K562 (cell line): ENCODE data around the gene FAF2. TPM values are rescaled to one million over a fixed set of nuclear protein-coding genes. Genes with fewer than 3 reads are reported as not detected.

ENCODE experiments used
- ATAC-seq: fragments of 200-7000 bp; cut with Tn5 transposase; 3 replicates; pipeline ENCODE4 v1.9.1; 2020; ENCODE audit warnings: moderate library complexity
- BruUV-seq: library from RNA; stranded (reverse); fragments of 400-500 nt; replicated peaks from 2 replicates; lab custom pipeline; 2021; lab: Mats Ljungman, UMichigan
- CTCF ChIA-PET: fragments of 300-600 bp; formaldehyde crosslinking; extraction: SDS; loops from one replicate; lab custom pipeline; 2021; ENCODE audit warnings: low intra/inter-chr PET ratio; lab: Yijun Ruan, JAX
- POLR2A ChIA-PET: fragments of 300-600, 350-650 bp; sonication (Branson Sonifier 250); formaldehyde crosslinking; extraction: SDS; loops from one replicate; lab custom pipeline; 2021; ENCODE audit warnings: antibody characterized with exemption, inconsistent platforms; lab: Yijun Ruan, JAX
- DNase-seq, 4 experiments: peaks; one replicate each; pipeline versions ENCODE4 v3.0.0 to v3.0.0-alpha.2; 2011 to 2018; ENCODE audit warnings: low spot score in 3 of 4, mixed read lengths in 3 of 4; ENCODE audit errors: extremely low read depth in 1 of 4
- FAIRE-seq: peaks from 2 replicates; lab custom pipeline; 2011; peaks lifted over from hg19 to GRCh38; lab: Jason Lieb, UNC
- H2AFZ ChIP-seq: 2 replicates; pipeline ENCODE4 v1.6.0; 2011; ENCODE audit warnings: low read depth, low read length, control low read depth, inconsistent platforms
- H3K27ac ChIP-seq: fragments of 200-600 bp; 3 replicates; pipeline ENCODE4 v1.8.0; 2011; ENCODE audit warnings: low read depth, mild to moderate bottlenecking, control low read depth, inconsistent platforms, low read length, moderate library complexity, mixed read lengths; ENCODE audit errors: extremely low read depth
- H3K27me3 ChIP-seq, 2 experiments: fragments of 300-600 bp in 1 of 2; 2 replicates in 1 of 2; 3 replicates in 1 of 2; pipeline versions ENCODE4 v1.6.0 to v1.8.0; 2011; ENCODE audit warnings: inconsistent platforms in 2 of 2, low read length in 2 of 2, mild to moderate bottlenecking in 1 of 2, mixed read lengths in 1 of 2, moderate library complexity in 1 of 2; ENCODE audit not compliant: control insufficient read depth in 2 of 2, insufficient read depth in 2 of 2
- H3K36me3 ChIP-seq: fragments of 300-600 bp; 3 replicates; pipeline ENCODE4 v1.8.0; 2011; ENCODE audit warnings: mild to moderate bottlenecking, low read length, inconsistent platforms; ENCODE audit not compliant: control insufficient read depth, insufficient read depth
- H3K4me1 ChIP-seq, 2 experiments: fragments of 200-600 bp in 1 of 2; replicated peaks in 1 of 2; 2 replicates in 1 of 2; 3 replicates in 1 of 2; pipeline versions ENCODE4 v1.5.1 to v1.8.0; 2011; ENCODE audit warnings: inconsistent platforms in 2 of 2, low read length in 2 of 2, mild to moderate bottlenecking in 1 of 2, mixed read lengths in 1 of 2, moderate library complexity in 1 of 2; ENCODE audit not compliant: control insufficient read depth in 2 of 2, insufficient read depth in 2 of 2
- H3K4me2 ChIP-seq: 2 replicates; pipeline ENCODE4 v1.6.1; 2011; ENCODE audit warnings: low read length, control low read depth, inconsistent platforms, mixed read lengths; ENCODE audit not compliant: insufficient read depth
- H3K4me3 ChIP-seq: fragments of 200-600 bp; sonication (generic), shearing (Covaris generic); 2 replicates; pipeline ENCODE4 v1.5.1; 2016; ENCODE audit warnings: control low read depth, inconsistent platforms
- H3K79me2 ChIP-seq: fragments of 200-600 bp; 3 replicates; pipeline ENCODE4 v1.8.0; 2011; ENCODE audit warnings: low read length, inconsistent platforms; ENCODE audit not compliant: control insufficient read depth, insufficient read depth
- H3K9ac ChIP-seq, 2 experiments: 2 replicates each; pipeline versions ENCODE4 v1.6.0 to v1.6.1; 2011; ENCODE audit warnings: low read depth in 2 of 2, low read length in 2 of 2, control low read depth in 1 of 2, inconsistent platforms in 1 of 2, mild to moderate bottlenecking in 1 of 2, mixed read lengths in 1 of 2; ENCODE audit not compliant: insufficient read depth in 1 of 2
- H3K9me1 ChIP-seq: one replicate; pipeline ENCODE4 v1.6.0; 2011; ENCODE audit warnings: inconsistent platforms, mild to moderate bottlenecking, low read length, moderate library complexity; ENCODE audit not compliant: control insufficient read depth, insufficient read depth
- H3K9me3 ChIP-seq: replicated peaks from 2 replicates; pipeline ENCODE4 v1.5.1; 2011; ENCODE audit warnings: low read depth, low read length, inconsistent platforms; ENCODE audit not compliant: control insufficient read depth, insufficient read depth
- H4K20me1 ChIP-seq: replicated peaks from 2 replicates; pipeline ENCODE4 v1.6.1; 2011; ENCODE audit warnings: low read length, inconsistent platforms, mixed read lengths; ENCODE audit not compliant: control insufficient read depth, insufficient read depth
- ATF3 ChIP-seq, 2 experiments: fragments of 450-650 bp in 1 of 2; sonication (generic) in 1 of 2; formaldehyde crosslinking in 1 of 2; IDR thresholded peaks in 1 of 2; conservative IDR thresholded peaks in 1 of 2; 2 replicates each; pipeline versions ENCODE4 v1.6.1 to v1.8.1; 2016 to 2023; ENCODE audit warnings: mild to moderate bottlenecking in 2 of 2, moderate library complexity in 2 of 2, inconsistent platforms in 1 of 2, missing genetic modification reagents in 1 of 2
- CHAMP1 ChIP-seq: fragments of 450-650 bp; IDR thresholded peaks from 2 replicates; pipeline ENCODE4 v1.6.1; 2016; ENCODE audit warnings: mild to moderate bottlenecking
- CREB1 ChIP-seq, 2 experiments: sonication (generic) in 1 of 2; formaldehyde crosslinking in 1 of 2; IDR thresholded peaks; 2 replicates each; pipeline versions ENCODE4 v1.6.1 to v1.8.0; 2012 to 2022; ENCODE audit warnings: inconsistent platforms in 1 of 2, mild to moderate bottlenecking in 1 of 2, missing genetic modification reagents in 1 of 2, moderate library complexity in 1 of 2
- FOXK2 ChIP-seq, 2 experiments: fragments of 450-650 bp; IDR thresholded peaks in 1 of 2; conservative IDR thresholded peaks in 1 of 2; 2 replicates each; pipeline ENCODE4 v1.6.1; 2016; ENCODE audit warnings: low read depth in 2 of 2, mild to moderate bottlenecking in 1 of 2
- KLF1 ChIP-seq: fragments of 450-650 bp; IDR thresholded peaks from 2 replicates; pipeline ENCODE4 v1.6.1; 2016; ENCODE audit warnings: missing genetic modification characterization, missing compliant biosample characterization
- KLF10 ChIP-seq: fragments of 250-450 bp; sonication (Bioruptor Pico); IDR thresholded peaks from 2 replicates; pipeline ENCODE4 v1.6.1; 2021; ENCODE audit warnings: matching md5 sums
- MBD2 ChIP-seq: sonication (generic); IDR thresholded peaks from 2 replicates; pipeline ENCODE4 v1.6.1; 2016; ENCODE audit warnings: low read depth, borderline replicate concordance
- MTA3 ChIP-seq: fragments of 450-650 bp; formaldehyde crosslinking; IDR thresholded peaks from 2 replicates; pipeline ENCODE4 v1.6.1; 2017; ENCODE audit warnings: mild to moderate bottlenecking, borderline replicate concordance
- NFE2L1 ChIP-seq: fragments of 450-650 bp; IDR thresholded peaks from 2 replicates; pipeline ENCODE4 v1.6.1; 2016; ENCODE audit warnings: missing genetic modification characterization, low read depth, mild to moderate bottlenecking, missing compliant biosample characterization, moderate library complexity, borderline replicate concordance
- PREB ChIP-seq: sonication (generic); formaldehyde crosslinking; IDR thresholded peaks from 2 replicates; pipeline ENCODE4 v1.8.1; 2023; ENCODE audit warnings: mild to moderate bottlenecking, missing genetic modification reagents
- ZC3H8 ChIP-seq: fragments of 450-650 bp; IDR thresholded peaks from 2 replicates; pipeline ENCODE4 v1.6.1; 2017
- ZNF398 ChIP-seq: fragments of 250-450 bp; sonication (Bioruptor Pico); IDR thresholded peaks from 2 replicates; pipeline ENCODE4 v1.8.0; 2021; ENCODE audit warnings: moderate library complexity, mild to moderate bottlenecking, inconsistent platforms
- WGBS: fragments of 100-300 bp; shearing (Covaris generic); methylation state at CpG from one replicate; pipeline ENCODE4 v1.1.6; 2016; ENCODE audit warnings: low coverage, mixed read lengths; ENCODE audit not compliant: insufficient coverage; ENCODE audit errors: missing lambda C conversion rate; 5-methylcytosine and 5-hydroxymethylcytosine counted together
- in situ Hi-C: fragments of 300-500 bp; cut with MboI; formaldehyde crosslinking; loops from 4 replicates; pipeline ENCODE4 v1.15.0; 2018; ENCODE audit warnings: inconsistent platforms, mixed read lengths
- intact Hi-C: fragments of 100-400 bp; cut with micrococcal nuclease; formaldehyde crosslinking; loops from 2 replicates; pipeline ENCODE4 v1.14.2; 2022
- polyA plus RNA-seq, 8 experiments: library from polyadenylated mRNA; depleted of rRNA in 4 of 8; stranded (reverse) in 5 of 8; unstranded in 3 of 8; fragments of >200 nt; fragmentation: Nextera tagmentation in 2 of 8; fragmentation: Illumina TruSeq in 1 of 8; extraction: Ambion mirVana in 2 of 8; extraction: Trizol in 1 of 8; gene quantifications; 2 replicates each; pipeline versions ENCODE4 v1.2.1 to v1.2.3, GENCODE V29; 2011 to 2014; ENCODE audit warnings: inconsistent platforms in 1 of 8, missing spikeins in 1 of 8
- total RNA-seq, 7 experiments: library from RNA; depleted of rRNA in 6 of 7; stranded (reverse); fragments of >200 nt in 6 of 7; fragmentation: Illumina TruSeq in 2 of 7; extraction: Trizol in 2 of 7; gene quantifications; 2 replicates each; pipeline versions ENCODE4 v1.2.1 to v1.2.3, GENCODE V29; 2011 to 2021; ENCODE audit warnings: low replicate concordance in 1 of 7

Gene FAF2
- total and polyA plus RNA-seq, 9 of the 15 experiments (the other 6 are each of a cell fraction or from before 2014, with no cell fraction given) = 25.0 to 44.6 (median 36.1) TPM

- no peak for TF ChIP-seq PREB (CRISPR knock-in tag)
- no peak for TF ChIP-seq MTA3
Observed at GRCh38 chr5:176436656-176437055, 11.5 kb upstream of the FAF2 start (continued).

- in situ Hi-C loops = no loop called here
- CTCF ChIA-PET = interaction anchor here (0.7 kb wide), 1 partner anchor 12 kb away, joined by 3 read pairs; no protein-coding TSS in a partner anchor
- ATAC-seq (peak; percentile 39), FAIRE-seq (no peak), DNase-seq (peak in 2 of 4 experiments; percentile 35 to 59)
- no peaks in the 10 kb centered on the region for H3K9me1 ChIP-seq
- no peaks in the 10 kb centered on the region for H4K20me1 ChIP-seq
- H3K9ac ChIP-seq = no peak overlapping the region
- intact Hi-C loops = no loop called here
- H3K27me3 ChIP-seq = no peaks in the 10 kb centered on the region
- H2AFZ ChIP-seq = peak overlapping the region; percentile 49; the same call in 1 of the 2 replicates
- peaks cover 12 to 29% of the 10 kb centered on the region in 2 experiments; a peak in 4 of 5 replicates for H3K4me1 ChIP-seq
- no peaks in the 10 kb centered on the region for H3K79me2 ChIP-seq
- no peak overlapping the region for H3K27ac ChIP-seq
- no peak overlapping the region for H3K4me3 ChIP-seq
- 35% methylated on average over 12 of the region's 12 CpGs for WGBS
- H3K36me3 ChIP-seq = no peaks in the 10 kb centered on the region
- no TSS peak for BruUV-seq
- POLR2A ChIA-PET = interaction anchor here (1.5 kb wide), 1 partner anchor 9 kb away, joined by 7 read pairs; the partner anchor contains the start of gene FAF2
- H3K9me3 ChIP-seq = no peaks in the 10 kb centered on the region
- no peak overlapping the region for H3K4me2 ChIP-seq
- TF ChIP-seq FOXK2 (conservative IDR thresholded peaks at IDR 0.05 in 1 of 2, IDR thresholded peaks at IDR 0.05 in 1 of 2; ENCODE audit: low read depth in 2 of 2) (no peak), ZC3H8 (no peak), KLF1 (no peak), CHAMP1 (no peak), MBD2 (no peak), KLF10 (no peak), NFE2L1 (tag) (no peak), CREB1 (IDR thresholded peaks at IDR 0.05) (no peak), CREB1 (CRISPR knock-in tag; IDR thresholded peaks at IDR 0.05) (no peak), ATF3 (IDR thresholded peaks at IDR 0.05) (peak; percentile 54; the same call in 1 of the 2 replicates), ATF3 (CRISPR knock-in tag; conservative IDR thresholded peaks at IDR 0.05) (no peak), ZNF398 (CRISPR knock-in tag) (no peak)
Observed at GRCh38 chr5:176438959-176439757, 9.0 kb upstream of the FAF2 start.
